ENCODE data around the gene PRR14.
"Not testable (repeated sequence)": the region's sequence is repeated elsewhere in the genome, so short reads cannot be mapped to it uniquely, and the experiment has no call there.

Gene PRR14

GRCh38 chr16:30632454-30632853 lies 18.3 kb upstream of the PRR14 start:
- not testable (repeated sequence) for DNase-seq (ENCODE audit: low spot score)

- DNase-seq (ENCODE audit: low spot score) = no peak
Measured at GRCh38 chr16:30633526-30633925, 17.2 kb upstream of the PRR14 start.

- DNase-seq (ENCODE audit: low spot score) = no peak
Measured at GRCh38 chr16:30636599-30636998, 14.2 kb upstream of the PRR14 start.

GRCh38 chr16:30637139-30637538 lies 13.6 kb upstream of the PRR14 start:
- not testable (repeated sequence) for DNase-seq (ENCODE audit: low spot score)

- DNase-seq (ENCODE audit: low spot score) = peak; percentile 35
Measured at GRCh38 chr16:30637944-30638343, 12.8 kb upstream of the PRR14 start.

GRCh38 chr16:30641378-30641982 lies 9.3 kb upstream of the PRR14 start:
- DNase-seq (ENCODE audit: low spot score) = no peak

GRCh38 chr16:30644334-30644830 lies 6.4 kb upstream of the PRR14 start:
- no peak for DNase-seq (ENCODE audit: low spot score)

GRCh38 chr16:30645727-30646126 lies 5.0 kb upstream of the PRR14 start:
- DNase-seq (ENCODE audit: low spot score) = no peak

- no peak for DNase-seq (ENCODE audit: low spot score)
Measured at GRCh38 chr16:30647274-30647571, 3.5 kb upstream of the PRR14 start.

- no peak for DNase-seq (ENCODE audit: low spot score)
Measured at GRCh38 chr16:30649725-30650368, 913 bp upstream of the PRR14 start.

- DNase-seq (ENCODE audit: low spot score) = peak; percentile 91
Measured at GRCh38 chr16:30651124-30652004, 604 bp downstream of the PRR14 start.

GRCh38 chr16:30652005-30652296 lies 1.2 kb downstream of the PRR14 start:
- no peak for DNase-seq (ENCODE audit: low spot score)

GRCh38 chr16:30652718-30653117 lies 2.0 kb downstream of the PRR14 start:
- DNase-seq (ENCODE audit: low spot score) = no peak

- no peak for DNase-seq (ENCODE audit: low spot score)
Measured at GRCh38 chr16:30654856-30655255, 4.1 kb downstream of the PRR14 start.

GRCh38 chr16:30655815-30656347 lies 5.1 kb downstream of the PRR14 start:
- no peak for DNase-seq (ENCODE audit: low spot score)

- no peak for DNase-seq (ENCODE audit: low spot score)
Measured at GRCh38 chr16:30656388-30656787, 5.6 kb downstream of the PRR14 start.

GRCh38 chr16:30656974-30657865 lies 6.5 kb downstream of the PRR14 start:
- DNase-seq (ENCODE audit: low spot score) = no peak

- DNase-seq (ENCODE audit: low spot score) = peak; percentile 98
Measured at GRCh38 chr16:30657866-30658730, 7.3 kb downstream of the PRR14 start, which contains the start of gene FBRS. Gene FBRS (plus strand): TSS chr16:30658431. CDS start chr16:30659519, 1,088 bp downstream.

GRCh38 chr16:30658731-30659506 lies 8.2 kb downstream of the PRR14 start:
- peak; percentile 87 for DNase-seq (ENCODE audit: low spot score)

Measured in GM03348 (cell line).